H1 (cell line): ENCODE measurements around the gene SLC25A26. TPM values are rescaled to one million over a fixed set of nuclear protein-coding genes. Genes with fewer than 3 reads are reported as not detected.

Experiments
- CTCF ChIA-PET: fragments of 300-600 bp; sonication (Branson Sonifier 250); formaldehyde crosslinking; loops from one replicate; lab custom pipeline; 2021; ENCODE audit not compliant: partially characterized antibody; lab: Charles Lee
- POLR2A ChIA-PET: fragments of 300-600 bp; sonication (Branson Sonifier 250); formaldehyde crosslinking; loops from one replicate; lab custom pipeline; 2021; ENCODE audit warnings: inconsistent platforms; ENCODE audit not compliant: partially characterized antibody; lab: Charles Lee
- DNase-seq, 2 experiments: peaks; one replicate each; pipeline versions ENCODE4 v3.0.0 to v3.0.0-alpha.2; 2010 to 2022; ENCODE audit warnings: low spot score in 2 of 2, low read depth in 1 of 2, mixed read lengths in 1 of 2
- FAIRE-seq: peaks from 2 replicates; lab custom pipeline; 2011; peaks lifted over from hg19 to GRCh38; lab: Jason Lieb, UNC
- H2AFZ ChIP-seq: 2 replicates; pipeline ENCODE4 v1.8.1; 2012; ENCODE audit warnings: low read length, inconsistent platforms
- H2AK5ac ChIP-seq: 2 replicates; pipeline ENCODE4 v1.6.1; 2013; ENCODE audit warnings: low read depth, low read length
- H2BK120ac ChIP-seq: replicated peaks from 2 replicates; pipeline ENCODE3; 2013; ENCODE audit warnings: low read depth, low read length, inconsistent platforms
- H2BK12ac ChIP-seq: 2 replicates; pipeline ENCODE4 v1.6.1; 2013; ENCODE audit warnings: low read depth, low read length
- H2BK15ac ChIP-seq: 2 replicates; pipeline ENCODE4 v1.6.1; 2013; ENCODE audit warnings: low read length
- H2BK20ac ChIP-seq: 2 replicates; pipeline ENCODE4 v1.6.1; 2013; ENCODE audit warnings: low read length
- H2BK5ac ChIP-seq: 2 replicates; pipeline ENCODE4 v1.6.1; 2013; ENCODE audit warnings: low read depth, low read length
- H3K14ac ChIP-seq: 2 replicates; pipeline ENCODE4 v1.6.1; 2013; ENCODE audit warnings: inconsistent platforms; ENCODE audit not compliant: insufficient read length
- H3K18ac ChIP-seq: 2 replicates; pipeline ENCODE4 v1.6.1; 2013; ENCODE audit warnings: low read length; ENCODE audit errors: extremely low read depth
- H3K23ac ChIP-seq: 2 replicates; pipeline ENCODE4 v1.6.1; 2013; ENCODE audit warnings: inconsistent platforms; ENCODE audit not compliant: insufficient read length
- H3K23me2 ChIP-seq: 2 replicates; pipeline ENCODE4 v1.6.1; 2013; ENCODE audit warnings: low read depth, low read length
- H3K27ac ChIP-seq: 2 replicates; pipeline ENCODE4 v1.6.1; 2011; ENCODE audit warnings: low read depth, low read length, inconsistent platforms
- H3K27me3 ChIP-seq, 4 experiments: replicated peaks in 1 of 4; 1 replicate in 1 of 4; 2 replicates in 3 of 4; pipeline versions ENCODE4 v1.6.1 to v1.8.1; 2011 to 2013; ENCODE audit warnings: low read length in 3 of 4, mild to moderate bottlenecking in 3 of 4, inconsistent platforms in 2 of 4, mixed read lengths in 2 of 4, moderate library complexity in 1 of 4; ENCODE audit not compliant: control insufficient read depth in 3 of 4, insufficient read depth in 3 of 4; ENCODE audit errors: extremely low read depth in 1 of 4
- H3K36me3 ChIP-seq, 4 experiments: 2 replicates each; pipeline versions ENCODE4 v1.6.1 to v1.8.1; 2011 to 2013; ENCODE audit warnings: mild to moderate bottlenecking in 4 of 4, low read length in 3 of 4, moderate library complexity in 2 of 4, control low read depth in 1 of 4, inconsistent platforms in 1 of 4; ENCODE audit not compliant: insufficient read depth in 4 of 4, control insufficient read depth in 2 of 4
- H3K4ac ChIP-seq: replicated peaks from 2 replicates; pipeline ENCODE3; 2013; ENCODE audit warnings: low read length, low read depth, mixed read lengths, inconsistent platforms; ENCODE audit not compliant: insufficient read length
- H3K4me1 ChIP-seq, 4 experiments: replicated peaks in 1 of 4; 1 replicate in 1 of 4; 2 replicates in 3 of 4; pipeline versions ENCODE4 v1.6.1 to v1.8.1; 2011 to 2013; ENCODE audit warnings: low read length in 3 of 4, inconsistent platforms in 2 of 4, mixed read lengths in 1 of 4; ENCODE audit not compliant: insufficient read depth in 4 of 4, control insufficient read depth in 3 of 4
- H3K4me2 ChIP-seq, 2 experiments: 2 replicates each; pipeline versions ENCODE4 v1.6.1 to v1.8.1; 2011 to 2013; ENCODE audit warnings: low read depth in 2 of 2, low read length in 2 of 2, control low read depth in 1 of 2, inconsistent platforms in 1 of 2, mild to moderate bottlenecking in 1 of 2; ENCODE audit not compliant: insufficient read depth in 1 of 2
- H3K4me3 ChIP-seq, 4 experiments: fragments of 200-600, 300-600 bp in 1 of 4; sonication (generic), shearing (Covaris generic), sonication (Bioruptor Twin) in 1 of 4; 2 replicates each; pipeline versions ENCODE4 v1.5.1 to v1.8.1; 2011 to 2016; ENCODE audit warnings: low read length in 4 of 4, low read depth in 3 of 4, control low read depth in 2 of 4, inconsistent platforms in 2 of 4, mild to moderate bottlenecking in 2 of 4, mixed read lengths in 1 of 4, moderate library complexity in 1 of 4; ENCODE audit not compliant: insufficient read depth in 2 of 4; ENCODE audit errors: extremely low read depth in 1 of 4
- H3K56ac ChIP-seq: replicated peaks from 2 replicates; pipeline ENCODE3; 2013; ENCODE audit warnings: low read depth, mild to moderate bottlenecking, mixed read lengths, low read length, inconsistent platforms; ENCODE audit not compliant: insufficient read length
- H3K79me1 ChIP-seq: 2 replicates; pipeline ENCODE4 v1.6.1; 2013; ENCODE audit warnings: low read depth, low read length, control low read depth
- H3K79me2 ChIP-seq, 2 experiments: 2 replicates each; pipeline versions ENCODE4 v1.6.1 to v1.8.1; 2012 to 2013; ENCODE audit warnings: low read length in 2 of 2, mild to moderate bottlenecking in 2 of 2, inconsistent platforms in 1 of 2; ENCODE audit not compliant: insufficient read depth in 2 of 2, control insufficient read depth in 1 of 2
- H3K9ac ChIP-seq, 4 experiments: replicated peaks in 1 of 4; 1 replicate in 1 of 4; 2 replicates in 3 of 4; pipeline versions ENCODE4 v1.6.1 to v1.8.1; 2011 to 2013; ENCODE audit warnings: low read depth in 3 of 4, low read length in 3 of 4, control low read depth in 2 of 4, mild to moderate bottlenecking in 2 of 4, moderate library complexity in 2 of 4, inconsistent platforms in 1 of 4; ENCODE audit errors: extremely low read depth in 1 of 4
- H3K9me3 ChIP-seq, 2 experiments: 2 replicates each; pipeline versions ENCODE4 v1.6.1 to v1.8.1; 2012 to 2013; ENCODE audit warnings: mild to moderate bottlenecking in 2 of 2, moderate library complexity in 2 of 2, control low read depth in 1 of 2, inconsistent platforms in 1 of 2, low read depth in 1 of 2, low read length in 1 of 2, mixed read lengths in 1 of 2; ENCODE audit not compliant: insufficient read depth in 2 of 2
- H4K20me1 ChIP-seq, 2 experiments: replicated peaks in 1 of 2; 2 replicates each; pipeline versions ENCODE3 to v1.8.1; 2011 to 2013; ENCODE audit warnings: inconsistent platforms in 2 of 2, low read length in 2 of 2, mild to moderate bottlenecking in 1 of 2; ENCODE audit not compliant: insufficient read depth in 2 of 2, control insufficient read depth in 1 of 2
- H4K5ac ChIP-seq: 2 replicates; pipeline ENCODE4 v1.6.1; 2013; ENCODE audit warnings: low read length, low read depth, mixed read lengths, inconsistent platforms; ENCODE audit not compliant: insufficient read length
- H4K8ac ChIP-seq: 2 replicates; pipeline ENCODE4 v1.8.0; 2013; ENCODE audit warnings: mild to moderate bottlenecking, moderate library complexity, low read length, inconsistent platforms; ENCODE audit not compliant: insufficient read depth; ENCODE audit errors: extremely low read depth
- H4K91ac ChIP-seq: replicated peaks from 2 replicates; pipeline ENCODE3; 2013; ENCODE audit warnings: low read length, mixed read lengths, inconsistent platforms; ENCODE audit not compliant: insufficient read length
- FOSL1 ChIP-seq: IDR thresholded peaks from 2 replicates; pipeline ENCODE4 v1.6.1; 2011; ENCODE audit warnings: mild to moderate bottlenecking, low read depth, low read length, moderate library complexity; ENCODE audit not compliant: insufficient read depth
- POLR2AphosphoS5 ChIP-seq: IDR thresholded peaks from 2 replicates; pipeline ENCODE4 v1.6.1; 2011; ENCODE audit warnings: low read depth, low read length
- RBBP5 ChIP-seq: IDR thresholded peaks from 2 replicates; pipeline ENCODE4 v1.7.1; 2012; ENCODE audit warnings: low read depth, mild to moderate bottlenecking, inconsistent platforms, low read length, moderate library complexity, borderline replicate concordance
- SUZ12 ChIP-seq: fragments of 200-600 bp; sonication (generic); IDR thresholded peaks from 2 replicates; pipeline ENCODE4 v1.6.1; 2012; ENCODE audit warnings: mild to moderate bottlenecking, inconsistent platforms, low read length, moderate library complexity, mixed read lengths
- YY1 ChIP-seq: IDR thresholded peaks from 2 replicates; pipeline ENCODE4 v1.6.1; 2011; ENCODE audit warnings: low read depth, mild to moderate bottlenecking, low read length
- WGBS, 2 experiments: shearing (Covaris generic) in 1 of 2; methylation state at CpG; one replicate each; pipeline versions ENCODE4 v1.1.6 to v1.1.7; 2013 to 2015; ENCODE audit warnings: low lambda C conversion rate in 2 of 2, mixed read lengths in 2 of 2, inconsistent platforms in 1 of 2, low coverage in 1 of 2, missing lambda C conversion rate in 1 of 2; ENCODE audit not compliant: insufficient replicate concordance in 2 of 2, insufficient coverage in 1 of 2, insufficient read length in 1 of 2; ENCODE audit errors: extremely low coverage in 1 of 2, missing lambda C conversion rate in 1 of 2; 5-methylcytosine and 5-hydroxymethylcytosine counted together
- polyA plus RNA-seq, 7 experiments: library from polyadenylated mRNA; depleted of rRNA in 3 of 7; stranded (reverse) in 5 of 7; unstranded in 2 of 7; fragments of >200 nt in 5 of 7; fragments of 200-250 nt in 2 of 7; gene quantifications; 1 replicate in 5 of 7; 2 replicates in 1 of 7; 4 replicates in 1 of 7; pipeline versions ENCODE4 v1.2.1 to v1.2.3, GENCODE V29; 2011 to 2013; ENCODE audit warnings: missing spikeins in 2 of 7, mixed read lengths in 2 of 7
- total RNA-seq: library from RNA; stranded (reverse); fragmentation: NEBNext Ultra II Directional; extraction: Animal tissue kit (Norgen Biotek cat#: 25700); gene quantifications from 2 replicates; pipeline ENCODE4 v1.2.1, GENCODE V29; 2021

The SLC25A26 gene
- total and polyA plus RNA-seq, 2 of the 8 experiments (the other 6 are each of a cell fraction or from before 2014, with no cell fraction given): 30.0 to 37.0 TPM

- H3K79me1 ChIP-seq: no peaks in the 10 kb centered on the region
- POLR2A ChIA-PET: no interaction called here
- no peaks in the 10 kb centered on the region for H3K23me2 ChIP-seq
- H3K27me3 ChIP-seq: no peaks in the 10 kb centered on the region
- no peak overlapping the region for H3K4me3 ChIP-seq
- H2BK20ac ChIP-seq: no peak overlapping the region
- TF ChIP-seq YY1 (no peak), SUZ12 (no peak), FOSL1 (no peak), POLR2AphosphoS5 (no peak), RBBP5 (no peak)
- CTCF ChIA-PET: interaction anchor here (1.7 to 3.5 kb wide), 3 partner anchors 10 to 114 kb away, joined by 7 to 15 read pairs (median 14); no protein-coding TSS in a partner anchor
- H3K79me2 ChIP-seq: no peaks in the 10 kb centered on the region
- H2AK5ac ChIP-seq: no peak overlapping the region
- no peak overlapping the region for H4K8ac ChIP-seq
- H3K4me1 ChIP-seq: peaks cover 3 to 11% (median 5%) of the 10 kb centered on the region in 4 experiments; a peak in 5 of 7 replicates
- no peak overlapping the region for H3K56ac ChIP-seq
- no peak overlapping the region for H2AFZ ChIP-seq
- H3K4me2 ChIP-seq: no peak overlapping the region
- no peak overlapping the region for H2BK15ac ChIP-seq
- no peak overlapping the region for H2BK12ac ChIP-seq
- WGBS, 2 experiments: 81% methylated on average over 3 of the region's 3 CpGs; no CpG with 5 or more reads in 1 of the 2 experiments
- no peak overlapping the region for H3K9ac ChIP-seq
- H3K4ac ChIP-seq: no peak overlapping the region
- no peaks in the 10 kb centered on the region for H3K9me3 ChIP-seq
- no peak overlapping the region for H3K27ac ChIP-seq
- no peak overlapping the region for H2BK5ac ChIP-seq
- no peaks in the 10 kb centered on the region for H4K20me1 ChIP-seq
- no peak overlapping the region for H4K5ac ChIP-seq
- H3K18ac ChIP-seq: no peak overlapping the region
- H2BK120ac ChIP-seq: no peak overlapping the region
- H3K14ac ChIP-seq: no peak overlapping the region
- no peak for FAIRE-seq
- no peak overlapping the region for H4K91ac ChIP-seq
- H3K36me3 ChIP-seq: no peaks in the 10 kb centered on the region; a peak in 1 of 8 replicates
- DNase-seq: no peak
- H3K23ac ChIP-seq: no peak overlapping the region
These were observed 147.2 kb downstream of the SLC25A26 start for GRCh38 chr3:66367979-66368378.
